ENCODE results near the gene MARCKS.

DNA sequence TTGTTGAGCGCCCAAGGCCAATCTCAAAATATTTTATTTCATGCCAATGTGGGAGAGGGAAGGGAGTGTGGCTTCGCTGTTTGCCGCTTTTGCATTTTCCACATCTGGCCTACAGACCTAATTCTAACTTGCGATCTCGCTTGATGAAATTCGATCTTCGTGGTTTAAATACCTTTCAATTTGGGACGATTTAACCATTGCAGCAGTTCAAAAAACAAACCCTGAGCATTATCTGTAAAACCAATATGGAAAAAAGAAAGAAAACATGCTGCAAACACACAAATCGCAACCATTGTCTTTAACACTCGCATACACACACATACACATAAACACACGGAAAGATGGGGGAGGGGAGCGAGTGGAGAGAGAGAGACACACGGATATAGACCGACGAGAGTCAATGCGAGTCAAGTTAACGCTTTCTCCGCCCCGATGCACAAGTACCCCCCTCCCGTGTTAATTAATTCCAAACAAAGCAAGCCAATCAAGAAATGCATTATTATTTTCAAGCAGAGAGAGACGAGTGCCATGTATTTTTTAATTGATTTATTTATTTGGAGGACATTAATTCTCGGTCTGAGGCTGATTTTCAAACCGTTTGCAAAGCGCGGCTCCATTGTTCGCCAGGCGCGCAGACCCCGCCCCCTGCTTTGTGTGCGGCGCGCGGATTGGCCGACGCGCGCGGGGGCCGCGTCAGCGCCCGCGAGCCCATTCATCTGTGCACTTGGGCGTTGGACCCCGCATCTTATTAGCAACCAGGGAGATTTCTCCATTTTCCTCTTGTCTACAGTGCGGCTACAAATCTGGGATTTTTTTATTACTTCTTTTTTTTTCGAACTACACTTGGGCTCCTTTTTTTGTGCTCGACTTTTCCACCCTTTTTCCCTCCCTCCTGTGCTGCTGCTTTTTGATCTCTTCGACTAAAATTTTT, at the start of gene MARCKS:
- TF ChIP-seq, protein P1, sequence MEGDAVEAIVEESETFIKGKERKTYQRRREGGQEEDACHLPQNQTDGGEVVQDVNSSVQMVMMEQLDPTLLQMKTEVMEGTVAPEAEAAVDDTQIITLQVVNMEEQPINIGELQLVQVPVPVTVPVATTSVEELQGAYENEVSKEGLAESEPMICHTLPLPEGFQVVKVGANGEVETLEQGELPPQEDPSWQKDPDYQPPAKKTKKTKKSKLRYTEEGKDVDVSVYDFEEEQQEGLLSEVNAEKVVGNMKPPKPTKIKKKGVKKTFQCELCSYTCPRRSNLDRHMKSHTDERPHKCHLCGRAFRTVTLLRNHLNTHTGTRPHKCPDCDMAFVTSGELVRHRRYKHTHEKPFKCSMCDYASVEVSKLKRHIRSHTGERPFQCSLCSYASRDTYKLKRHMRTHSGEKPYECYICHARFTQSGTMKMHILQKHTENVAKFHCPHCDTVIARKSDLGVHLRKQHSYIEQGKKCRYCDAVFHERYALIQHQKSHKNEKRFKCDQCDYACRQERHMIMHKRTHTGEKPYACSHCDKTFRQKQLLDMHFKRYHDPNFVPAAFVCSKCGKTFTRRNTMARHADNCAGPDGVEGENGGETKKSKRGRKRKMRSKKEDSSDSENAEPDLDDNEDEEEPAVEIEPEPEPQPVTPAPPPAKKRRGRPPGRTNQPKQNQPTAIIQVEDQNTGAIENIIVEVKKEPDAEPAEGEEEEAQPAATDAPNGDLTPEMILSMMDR (IDR thresholded peaks at IDR 0.05; ENCODE audit: borderline replicate concordance, extremely low read depth, low read length, poor library complexity, severe bottlenecking): no peak
- TF ChIP-seq EZH2 (IDR thresholded peaks at IDR 0.05; ENCODE audit: borderline replicate concordance, low read depth, low read length, severe bottlenecking): no peak

Measured in DND-41 (cell line).